22Rv1 (cell line): ENCODE data around the gene CCDC80.

Experiments
- ZFX ChIP-seq: fragments of 450-650 bp; IDR thresholded peaks from 2 replicates; pipeline ENCODE4 v1.6.1; 2017; ENCODE audit warnings: antibody characterized with exemption, borderline replicate concordance
- TF ChIP-seq, protein P1 (sequence below): fragments of 450-650 bp; IDR thresholded peaks from 2 replicates; pipeline ENCODE4 v1.5.1; 2017; ENCODE audit warnings: mild to moderate bottlenecking

DNA sequence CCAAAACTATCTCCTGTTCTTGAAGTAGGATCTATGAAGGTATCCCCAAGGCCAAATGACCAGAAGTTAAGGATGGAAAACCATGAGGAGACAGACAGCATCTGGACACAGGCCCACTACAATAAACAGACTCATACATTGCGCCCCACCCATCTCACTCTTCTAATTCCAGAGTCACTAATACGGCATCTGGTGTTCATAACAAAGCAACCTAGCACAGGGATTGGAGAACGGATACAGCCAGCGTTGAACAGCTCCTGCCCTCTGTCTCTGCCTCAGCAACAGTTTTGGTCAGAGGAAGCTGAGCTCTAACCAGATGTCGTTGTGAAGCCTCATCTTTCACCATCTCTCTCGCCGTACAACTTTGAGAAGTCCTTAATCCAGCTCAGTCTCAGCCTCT is 44.5 kb upstream of the CCDC80 start:
- TF ChIP-seq, protein P1, sequence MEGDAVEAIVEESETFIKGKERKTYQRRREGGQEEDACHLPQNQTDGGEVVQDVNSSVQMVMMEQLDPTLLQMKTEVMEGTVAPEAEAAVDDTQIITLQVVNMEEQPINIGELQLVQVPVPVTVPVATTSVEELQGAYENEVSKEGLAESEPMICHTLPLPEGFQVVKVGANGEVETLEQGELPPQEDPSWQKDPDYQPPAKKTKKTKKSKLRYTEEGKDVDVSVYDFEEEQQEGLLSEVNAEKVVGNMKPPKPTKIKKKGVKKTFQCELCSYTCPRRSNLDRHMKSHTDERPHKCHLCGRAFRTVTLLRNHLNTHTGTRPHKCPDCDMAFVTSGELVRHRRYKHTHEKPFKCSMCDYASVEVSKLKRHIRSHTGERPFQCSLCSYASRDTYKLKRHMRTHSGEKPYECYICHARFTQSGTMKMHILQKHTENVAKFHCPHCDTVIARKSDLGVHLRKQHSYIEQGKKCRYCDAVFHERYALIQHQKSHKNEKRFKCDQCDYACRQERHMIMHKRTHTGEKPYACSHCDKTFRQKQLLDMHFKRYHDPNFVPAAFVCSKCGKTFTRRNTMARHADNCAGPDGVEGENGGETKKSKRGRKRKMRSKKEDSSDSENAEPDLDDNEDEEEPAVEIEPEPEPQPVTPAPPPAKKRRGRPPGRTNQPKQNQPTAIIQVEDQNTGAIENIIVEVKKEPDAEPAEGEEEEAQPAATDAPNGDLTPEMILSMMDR, result no peak
- no peak for TF ChIP-seq ZFX
